Islet of Langerhans (tissue), 1 donor: ENCODE data around the gene STAT4.

ENCODE experiments used
- FAIRE-seq: peaks from one replicate; lab custom pipeline; 2011; peaks lifted over from hg19 to GRCh38; lab: Jason Lieb, UNC

The STAT4 gene

GRCh38 chr2:191144217-191144616 is 6.6 kb downstream of the STAT4 start:
- no peak for FAIRE-seq

DNA sequence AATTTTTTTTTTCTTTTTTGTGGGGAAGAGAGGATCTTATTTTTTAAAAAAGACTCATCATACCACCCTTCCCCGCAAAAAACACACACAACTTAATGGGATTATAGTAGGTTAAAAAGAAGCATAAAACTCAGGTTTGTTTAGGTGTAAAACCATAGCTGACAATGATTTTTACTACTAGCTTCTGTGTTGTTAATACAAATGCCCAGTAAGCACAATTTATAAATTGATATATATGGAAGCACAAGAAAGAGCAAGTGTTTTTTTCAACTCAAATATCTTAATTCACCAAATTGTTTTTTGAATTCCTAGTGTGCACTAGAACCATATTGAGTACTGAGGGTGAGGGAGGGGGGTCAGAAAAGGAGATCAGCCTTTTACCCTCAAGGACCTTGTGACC is 7.0 kb downstream of the STAT4 start:
- FAIRE-seq, result no peak

DNA sequence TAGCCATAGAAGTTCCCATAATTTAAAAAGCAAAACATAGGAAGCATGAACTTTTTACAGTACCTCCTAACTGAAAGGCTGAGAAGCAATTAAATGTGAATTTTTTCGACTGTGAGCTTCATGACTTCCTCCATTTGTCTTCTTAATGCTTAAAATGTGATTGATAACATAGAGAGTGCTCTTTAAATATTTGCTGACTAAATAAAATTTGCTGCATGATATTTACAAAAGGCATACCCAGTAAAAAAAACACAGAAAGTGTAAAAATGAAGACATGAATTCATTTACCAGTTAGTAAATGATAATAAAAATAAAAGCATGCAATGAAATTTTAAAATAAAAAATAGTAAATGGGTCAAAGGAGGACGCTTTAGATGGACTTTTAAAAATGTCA is 21.9 kb downstream of the STAT4 start:
- FAIRE-seq, result no peak

DNA sequence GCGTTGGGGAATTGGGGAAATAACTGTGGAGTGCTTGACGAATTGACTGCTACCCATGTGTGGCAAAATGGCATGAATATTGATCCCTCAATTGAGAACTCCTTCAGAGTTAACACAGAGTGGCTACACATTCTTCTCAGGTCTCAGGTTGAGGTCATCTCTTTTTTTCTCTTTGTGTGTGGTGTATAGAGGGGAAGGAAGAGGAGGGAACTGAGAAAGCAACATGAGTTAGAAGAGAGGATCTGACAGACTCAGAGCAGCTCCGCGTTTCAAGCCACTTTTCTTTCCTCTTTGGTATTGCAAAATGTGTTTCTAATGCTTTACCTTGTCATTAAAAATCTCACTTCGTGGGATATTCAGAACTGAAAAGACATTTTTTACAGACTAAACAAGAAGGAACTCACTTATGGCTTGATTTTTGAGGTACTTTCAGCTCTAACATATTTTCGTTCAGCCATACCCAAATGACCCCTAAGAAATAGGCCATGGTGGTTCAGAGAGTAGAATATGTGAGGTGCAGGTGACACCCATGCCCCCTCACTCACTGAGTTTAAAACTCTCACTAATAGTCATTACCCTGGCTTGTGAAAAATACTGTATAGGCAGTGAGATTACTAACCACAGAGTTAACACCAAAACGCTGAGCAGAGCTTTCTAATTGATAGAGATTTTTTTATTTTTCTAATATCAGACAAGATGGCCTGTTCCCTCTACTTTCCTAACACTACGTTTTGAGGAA is 22.5 kb downstream of the STAT4 start:
- FAIRE-seq, result no peak

DNA sequence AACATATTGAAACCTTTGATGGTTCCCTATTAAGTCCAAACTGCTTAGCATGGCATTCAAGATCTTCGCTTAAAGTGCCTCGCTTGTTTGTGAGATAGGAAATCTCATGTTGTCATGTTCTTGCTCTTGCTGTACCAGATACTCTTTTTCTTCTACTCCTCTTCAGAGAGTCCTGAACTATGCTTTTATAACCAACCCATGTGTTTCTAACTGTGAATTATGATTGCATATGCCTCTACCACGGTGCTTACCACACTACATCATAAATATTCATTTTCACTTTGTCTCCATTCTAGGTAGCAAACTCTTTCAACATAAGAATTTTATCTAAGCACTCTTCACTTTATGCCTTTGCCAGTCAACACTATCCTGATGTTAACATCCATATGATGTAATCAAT is 23.6 kb downstream of the STAT4 start:
- FAIRE-seq, result no peak

- no peak for FAIRE-seq
Observed at GRCh38 chr2:191126386-191127085, 24.3 kb downstream of the STAT4 start.

- FAIRE-seq, result no peak
Observed at GRCh38 chr2:191125646-191126045, 25.1 kb downstream of the STAT4 start.

DNA sequence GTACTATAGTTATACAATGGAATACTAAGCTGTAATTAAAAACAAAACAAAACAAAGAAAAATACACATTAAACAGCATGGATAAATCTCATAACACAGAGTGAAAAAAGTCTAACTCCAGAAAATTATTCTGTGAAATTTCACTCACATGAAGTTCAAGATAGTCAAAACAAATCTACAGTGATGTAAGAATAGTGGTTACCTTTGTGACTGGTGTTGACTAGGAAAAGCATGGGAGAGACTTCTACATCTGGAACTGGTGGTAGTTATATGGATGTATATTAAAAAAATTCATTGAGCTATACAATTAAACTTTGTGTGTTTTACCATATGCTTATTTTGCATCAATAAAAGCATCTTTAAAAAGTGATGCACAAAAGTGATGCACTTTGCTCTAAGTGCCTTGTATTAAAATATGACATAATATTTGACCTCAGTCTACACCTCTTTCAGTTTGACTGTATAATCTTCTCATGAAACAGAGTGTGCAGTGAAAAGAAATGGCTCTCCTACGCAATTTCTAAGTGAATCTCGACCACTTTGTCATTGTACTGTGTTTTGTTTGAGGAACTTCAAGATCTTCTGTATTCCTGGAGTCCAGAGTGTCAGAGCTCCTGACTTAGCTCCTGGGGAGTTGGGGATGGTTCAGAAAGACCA is 28.0 kb downstream of the STAT4 start:
- no peak for FAIRE-seq

DNA sequence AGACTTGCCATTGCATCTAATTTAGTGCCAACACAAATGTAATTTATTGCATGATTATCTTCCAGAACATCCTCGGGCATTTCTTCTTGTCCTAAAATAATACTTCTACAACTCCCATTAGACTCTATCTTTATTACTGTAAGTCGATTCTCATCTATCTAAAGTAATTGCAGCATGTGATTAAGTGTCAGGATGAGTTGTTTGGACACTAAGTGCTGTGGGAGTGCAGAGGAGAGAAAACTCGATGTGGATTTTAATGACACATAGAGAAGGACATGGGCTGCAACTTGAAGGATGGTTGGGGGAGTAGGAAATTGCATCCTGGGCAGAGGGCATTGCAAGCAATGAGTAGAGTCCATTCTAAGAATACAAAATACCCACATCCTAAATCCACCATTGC is 33.5 kb downstream of the STAT4 start:
- FAIRE-seq, result no peak

DNA sequence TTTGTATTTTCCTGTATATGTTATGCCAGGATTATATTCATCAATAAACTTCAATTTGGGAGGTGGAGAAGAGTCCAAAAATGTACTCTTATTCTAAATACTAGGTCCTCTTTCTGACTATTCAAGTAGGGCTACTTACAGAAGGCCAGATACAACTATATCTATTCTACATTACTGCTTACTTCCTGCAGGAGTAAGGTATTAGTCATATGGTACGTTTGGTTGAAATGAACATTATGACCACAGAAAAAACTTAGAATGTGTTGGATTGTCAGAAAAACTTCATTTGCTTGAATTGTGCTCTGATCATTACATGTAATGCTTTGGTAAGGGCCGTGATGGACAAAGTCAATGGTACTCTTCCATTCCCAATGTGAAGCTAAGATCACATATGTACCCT is 35.0 kb downstream of the STAT4 start:
- no peak for FAIRE-seq

GRCh38 chr2:191115391-191115790 is 35.4 kb downstream of the STAT4 start:
- no peak for FAIRE-seq

GRCh38 chr2:191114403-191114886 is 36.3 kb downstream of the STAT4 start:
- FAIRE-seq, result no peak

GRCh38 chr2:191113761-191114160 is 37.0 kb downstream of the STAT4 start:
- FAIRE-seq, result no peak

- FAIRE-seq, result no peak
Observed at GRCh38 chr2:191112448-191112901, 38.3 kb downstream of the STAT4 start.

GRCh38 chr2:191109888-191110287 is 40.9 kb downstream of the STAT4 start:
- no peak for FAIRE-seq

GRCh38 chr2:191108331-191108730 is 42.5 kb downstream of the STAT4 start:
- no peak for FAIRE-seq

DNA sequence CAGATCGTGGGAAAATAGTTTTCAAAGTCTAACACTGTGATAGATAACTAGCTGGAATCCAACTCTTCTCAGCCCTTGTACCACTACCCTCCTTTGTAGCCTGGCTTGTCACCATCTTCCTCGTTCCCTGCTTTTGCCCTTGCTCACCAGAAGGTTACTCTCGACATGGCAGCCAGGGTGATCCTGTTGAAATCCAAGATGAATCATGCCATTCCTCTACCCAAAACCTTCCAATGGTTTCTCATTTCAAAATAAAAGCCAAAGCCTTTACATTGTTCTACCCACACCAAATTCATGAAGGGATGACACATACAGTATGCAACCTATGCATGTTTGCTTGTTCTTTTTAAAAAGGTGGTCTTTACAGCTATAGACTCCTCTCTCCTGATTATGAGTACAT is 45.7 kb downstream of the STAT4 start:
- no peak for FAIRE-seq

DNA sequence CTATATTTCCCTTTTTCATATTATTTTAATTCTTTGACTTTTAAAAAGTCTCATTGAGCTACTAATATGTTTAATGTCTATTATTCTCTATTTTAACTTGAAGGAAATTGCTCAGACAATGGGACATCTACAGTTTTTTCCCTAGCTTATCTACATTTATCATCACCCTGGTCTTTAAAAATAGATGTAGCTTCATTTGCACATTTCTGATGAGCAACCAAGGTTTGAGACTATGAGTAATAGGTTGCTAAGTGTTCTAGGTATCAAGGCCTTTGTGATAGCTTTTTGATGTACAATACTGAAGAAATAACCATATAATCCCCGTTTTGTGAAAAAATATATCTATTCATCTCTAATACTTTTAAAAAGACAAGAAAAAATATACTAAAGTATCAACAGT is 47.0 kb downstream of the STAT4 start:
- no peak for FAIRE-seq

DNA sequence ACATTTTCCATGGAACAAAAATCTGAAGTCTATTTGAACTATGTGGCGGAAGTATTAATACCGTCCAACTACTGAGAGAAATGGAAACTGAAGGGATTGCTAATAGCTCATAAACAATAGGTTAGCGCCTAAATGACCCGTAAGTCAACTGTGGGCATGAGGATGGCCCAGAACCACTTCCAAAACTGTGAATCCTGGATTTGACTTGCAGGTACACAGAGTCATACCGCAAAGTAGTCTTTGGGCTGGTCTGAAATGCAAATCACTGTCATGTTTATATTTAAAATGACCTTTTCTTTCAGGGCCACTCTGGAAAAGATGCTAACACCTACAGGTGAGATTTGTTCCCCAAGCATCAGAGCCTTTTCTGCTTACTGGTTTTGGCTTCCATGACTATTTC is 50.6 kb downstream of the STAT4 start:
- no peak for FAIRE-seq

- FAIRE-seq, result no peak
Observed at GRCh38 chr2:191087311-191087710, 63.5 kb downstream of the STAT4 start.

- no peak for FAIRE-seq
Observed at GRCh38 chr2:191086706-191087105, 64.1 kb downstream of the STAT4 start.

- FAIRE-seq, result no peak
Observed at GRCh38 chr2:191083540-191083939, 67.3 kb downstream of the STAT4 start.

DNA sequence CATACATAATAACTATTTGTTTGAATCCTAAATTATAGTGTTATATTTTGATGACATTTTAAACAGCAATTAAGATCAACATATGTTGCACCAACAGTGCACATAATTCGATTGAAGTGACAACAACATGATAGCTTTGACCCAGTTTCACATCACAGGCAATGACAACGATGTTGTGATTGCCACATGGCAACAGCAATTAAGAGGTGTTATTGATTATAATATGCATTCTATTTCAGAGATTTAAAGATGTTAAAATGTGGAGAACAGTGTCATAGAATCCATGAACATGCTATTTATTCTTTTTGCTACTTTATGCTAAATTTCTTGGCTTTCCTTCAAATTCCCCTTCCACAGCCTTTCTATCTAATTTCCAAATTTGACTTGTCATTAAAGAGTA is 68.5 kb downstream of the STAT4 start:
- FAIRE-seq, result no peak
